NCI-H187 treated with DMSO at 0.1 percent for 48 hours (cell line): Measurements from ENCODE around the gene MRPL27.
"Not testable (repeated sequence)": the region's sequence is repeated elsewhere in the genome, so short reads cannot be mapped to it uniquely, and the experiment has no call there.

ENCODE experiments used
- DNase-seq: peaks from one replicate; lab custom pipeline; 2025; lab: John Stamatoyannopoulos, UW

MRPL27 gene

GRCh38 chr17:50345432-50346312, 27.3 kb downstream of the MRPL27 start, which contains the start of gene XYLT2:
XYLT2 (plus strand) TSS chr17:50346126; CDS start chr17:50346141, 15 bp downstream.
- no peak for DNase-seq

GRCh38 chr17:50344731-50345365, 28.1 kb downstream of the MRPL27 start:
- DNase-seq = no peak

GRCh38 chr17:50339381-50339780, 33.6 kb downstream of the MRPL27 start:
- no peak for DNase-seq

GRCh38 chr17:50338645-50339044, 34.3 kb downstream of the MRPL27 start:
- no peak for DNase-seq

- no peak for DNase-seq
Measured at GRCh38 chr17:50337956-50338355, 35.0 kb downstream of the MRPL27 start.

- DNase-seq = not testable (repeated sequence)
Measured at GRCh38 chr17:50333291-50334057, 39.5 kb downstream of the MRPL27 start.

GRCh38 chr17:50332196-50332595, 40.8 kb downstream of the MRPL27 start:
- DNase-seq = no peak

- no peak for DNase-seq
Measured at GRCh38 chr17:50331085-50331791, 41.7 kb downstream of the MRPL27 start.

- DNase-seq = no peak
Measured at GRCh38 chr17:50330151-50330775, 42.7 kb downstream of the MRPL27 start.

- DNase-seq = no peak
Measured at GRCh38 chr17:50329716-50330115, 43.3 kb downstream of the MRPL27 start.

GRCh38 chr17:50328363-50329325, 44.3 kb downstream of the MRPL27 start:
- no peak for DNase-seq

- DNase-seq = no peak
Measured at GRCh38 chr17:50326831-50327364, 46.1 kb downstream of the MRPL27 start.

- no peak for DNase-seq
Measured at GRCh38 chr17:50325906-50326305, 47.1 kb downstream of the MRPL27 start.

- no peak for DNase-seq
Measured at GRCh38 chr17:50323060-50323459, 49.9 kb downstream of the MRPL27 start.

GRCh38 chr17:50322271-50322670, 50.7 kb downstream of the MRPL27 start:
- DNase-seq = no peak

GRCh38 chr17:50319306-50320004, 53.5 kb downstream of the MRPL27 start:
- DNase-seq = no peak

- no peak for DNase-seq
Measured at GRCh38 chr17:50318501-50319285, 54.3 kb downstream of the MRPL27 start.
